M059J (cell line): Measurements from ENCODE around the gene NUP42. TPM values are rescaled to one million over a fixed set of nuclear protein-coding genes. Genes with fewer than 3 reads are reported as not detected.

Experiments used
- DNase-seq: peaks from one replicate; pipeline ENCODE4 v3.0.0-alpha.2; 2012; ENCODE audit warnings: low read depth
- total RNA-seq: library from RNA; depleted of rRNA; stranded (reverse); fragments of >200 nt; shearing (Covaris generic); gene quantifications from 2 replicates; pipeline ENCODE4 v1.2.3, GENCODE V29; 2014; rRNA removed

Gene NUP42
- total RNA-seq, 1 experiment from 2014 or later = 38.5 TPM

- peak; percentile 13 for DNase-seq
Observed at GRCh38 chr7:23234569-23235296, 52.9 kb downstream of the NUP42 start.

DNA sequence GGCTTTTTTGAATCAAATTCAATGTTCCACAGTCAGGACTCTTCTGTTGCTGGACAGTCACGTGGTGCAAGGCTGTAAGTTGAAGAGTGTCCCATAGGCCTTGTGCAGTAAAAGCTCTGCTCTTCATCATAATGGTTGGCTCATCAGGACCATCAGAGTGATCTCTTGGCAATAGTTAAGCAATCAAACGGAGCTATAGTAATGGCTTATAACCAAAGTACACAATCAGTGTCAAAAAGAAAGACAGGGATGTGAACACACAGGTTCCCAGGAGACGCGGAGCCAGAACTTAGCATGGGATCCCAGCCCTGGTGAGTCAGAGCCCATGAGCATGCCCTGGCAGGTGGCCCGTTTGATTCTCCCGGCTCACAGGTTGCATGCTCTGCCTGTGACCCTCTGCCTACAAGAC is 54.0 kb downstream of the NUP42 start:
- peak; percentile 79 for DNase-seq

- no peak for DNase-seq
Observed at GRCh38 chr7:23237000-23237399, 55.2 kb downstream of the NUP42 start.

DNA sequence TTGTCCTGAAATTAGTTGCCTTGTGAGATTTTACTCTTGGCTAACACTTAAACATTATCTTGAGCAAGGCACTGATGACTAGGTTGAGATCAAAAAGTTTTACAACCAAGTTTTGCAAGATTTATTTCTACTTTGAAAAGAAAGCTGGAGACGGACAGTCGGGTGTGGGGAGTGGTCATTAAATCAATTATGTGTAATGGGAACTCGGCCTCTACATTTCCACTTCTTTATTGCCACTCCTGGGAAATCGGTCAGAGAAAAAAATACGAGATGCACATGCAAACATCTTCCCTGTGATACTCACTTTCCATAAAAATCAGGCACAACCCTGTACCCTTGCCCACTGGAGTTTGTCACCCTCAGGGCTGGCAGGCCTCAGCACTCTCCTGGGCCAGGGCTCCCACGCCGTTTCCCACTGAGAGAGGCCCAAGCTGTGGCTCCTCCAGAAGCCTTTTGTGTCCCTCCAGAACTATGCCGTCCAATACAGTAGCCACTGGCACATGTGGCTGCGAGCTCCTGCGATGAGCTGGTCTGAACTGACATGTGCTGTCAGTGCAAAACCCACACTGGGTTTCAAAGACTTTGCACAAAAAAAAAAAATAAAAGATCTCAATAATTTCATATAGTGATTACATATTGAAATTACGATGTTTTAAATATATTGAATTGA is 57.3 kb downstream of the NUP42 start:
- no peak for DNase-seq

- no peak for DNase-seq
Observed at GRCh38 chr7:23239698-23240097, 57.9 kb downstream of the NUP42 start.

DNA sequence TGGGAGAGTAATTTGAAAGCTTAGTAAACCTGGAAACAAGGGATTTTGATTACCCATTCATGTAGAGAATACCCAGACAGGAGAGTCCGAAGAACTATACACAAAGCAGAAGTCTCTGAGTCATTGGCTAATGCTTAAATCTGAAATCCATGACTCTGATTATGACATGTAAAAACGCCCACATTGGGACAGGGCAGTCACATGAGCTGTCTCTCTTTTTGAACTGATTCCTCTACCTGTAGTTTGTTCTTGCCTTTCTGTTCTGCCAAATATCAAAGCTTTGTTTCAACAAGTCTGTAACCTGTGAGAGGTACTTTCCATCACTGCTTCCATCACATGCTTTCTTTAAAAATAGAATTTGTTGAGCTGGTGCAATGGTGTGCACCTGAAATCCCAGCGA is 60.5 kb downstream of the NUP42 start:
- DNase-seq = no peak

DNA sequence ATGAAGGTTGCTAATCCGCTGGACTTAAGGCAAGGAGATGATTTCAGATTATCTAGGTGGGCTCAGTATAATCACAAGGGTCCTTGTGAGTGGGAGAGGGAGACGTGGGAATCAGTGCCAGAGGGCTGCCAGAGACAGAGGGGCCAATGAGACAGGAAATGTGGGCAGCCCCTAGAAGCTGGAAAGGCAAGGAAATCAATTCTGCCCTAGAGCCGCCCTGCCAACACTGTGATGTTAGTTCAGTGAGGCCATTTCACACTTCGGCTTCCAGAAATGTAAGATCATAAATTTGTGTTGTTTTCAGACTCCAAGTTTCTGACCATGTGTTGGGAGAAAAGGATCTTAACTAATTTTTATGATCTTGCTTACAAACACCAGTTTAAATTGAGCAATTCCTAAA is 61.1 kb downstream of the NUP42 start:
- no peak for DNase-seq

- peak; percentile 82 for DNase-seq
Observed at GRCh38 chr7:23246555-23246954, 64.7 kb downstream of the NUP42 start, which contains the start of gene GPNMB. Gene GPNMB (plus strand): TSS chr7:23246775. CDS start chr7:23246858, 83 bp downstream.

GRCh38 chr7:23247046-23247602 is 65.3 kb downstream of the NUP42 start:
- no peak for DNase-seq

DNA sequence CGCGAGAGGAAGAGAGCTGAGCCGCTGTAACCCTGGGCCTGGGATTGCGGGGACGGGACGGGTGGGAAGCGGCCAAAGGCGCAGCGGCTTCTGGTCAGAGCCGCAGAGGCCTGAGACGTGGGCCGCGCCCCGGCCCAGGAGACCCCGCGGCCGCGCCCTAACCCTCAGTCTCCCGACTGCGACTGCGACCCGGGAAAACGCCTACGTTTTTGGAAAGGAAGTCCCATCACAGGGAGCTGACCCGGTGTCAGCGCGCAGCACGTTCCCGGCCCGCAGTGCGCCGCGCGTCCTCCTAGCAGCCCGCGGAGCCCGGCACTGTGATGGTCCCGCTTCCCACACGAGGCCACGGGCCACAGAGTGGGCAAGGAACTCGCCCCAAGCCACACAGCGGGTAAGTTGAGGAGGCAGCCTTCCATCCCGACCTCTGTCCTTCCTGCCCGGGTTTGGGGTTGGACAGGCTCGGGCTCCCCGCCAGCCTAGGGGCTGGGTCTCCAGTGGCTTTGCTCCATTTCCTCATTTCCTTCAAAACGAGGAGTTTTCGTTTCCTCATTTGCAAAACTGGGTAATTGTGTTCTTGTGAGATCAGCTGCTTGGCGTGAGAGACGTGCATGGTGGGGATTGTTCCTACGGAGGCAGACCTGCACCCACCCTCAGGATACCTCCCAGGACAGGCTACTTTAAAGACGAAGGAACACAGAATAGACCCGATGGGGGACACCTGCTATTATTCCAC is 65.9 kb downstream of the NUP42 start:
- DNase-seq = no peak

GRCh38 chr7:23249486-23249885 is 67.6 kb downstream of the NUP42 start:
- no peak for DNase-seq

Other genes with a start within 250 kb of the NUP42 start
- 76.4 and 136 TPM in 2 replicates for gene HYCC1, start 167.9 kb upstream of the NUP42 start, total RNA-seq
- 36.5 and 56.9 TPM in 2 replicates for gene KLHL7, start 76.3 kb upstream of the NUP42 start, total RNA-seq
- gene GPNMB, start 64.7 kb downstream of the NUP42 start, total RNA-seq = 11.0 and 11.3 TPM in 2 replicates
- gene MALSU1, start 117.3 kb downstream of the NUP42 start, total RNA-seq = 93.4 and 148 TPM in 2 replicates